ENCODE data around the gene ITGB5.

Gene ITGB5

DNA sequence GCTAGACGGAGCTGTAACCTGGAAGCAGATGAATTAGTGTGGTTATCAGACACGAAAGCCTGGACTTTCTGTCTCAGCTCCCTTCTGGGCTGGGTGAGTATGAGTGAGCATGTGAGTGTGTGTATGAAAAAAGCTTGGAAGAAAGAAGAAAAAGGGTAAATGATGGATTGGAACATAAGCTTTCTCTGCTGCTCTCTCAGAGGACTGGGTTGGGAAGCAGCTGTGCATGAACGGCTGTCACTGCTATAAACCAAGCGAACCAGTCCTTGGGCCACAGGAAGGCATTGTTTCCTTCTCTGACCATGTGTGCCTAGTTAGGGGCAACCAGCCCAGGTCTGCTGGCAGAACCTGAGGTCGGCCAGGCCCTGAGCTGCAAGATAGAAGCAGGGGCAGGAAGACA, 119.9 kb downstream of the ITGB5 start:
- Histone ChIP-seq H3K9me3 (ENCODE audit: insufficient read depth, low read length) (no peaks in the 10 kb centered on the region), H4K20me1 (ENCODE audit: insufficient read depth, low read length) (no peaks in the 10 kb centered on the region), H3K4me3 (ENCODE audit: low read length) (no peak overlapping the region), H3K4me2 (ENCODE audit: low read length) (no peak overlapping the region), H3K27ac (ENCODE audit: low read length) (no peak overlapping the region), H3K36me3 (replicated peaks; ENCODE audit: low read depth, low read length) (no peaks in the 10 kb centered on the region), H2AFZ (ENCODE audit: low read depth, low read length) (no peak overlapping the region), H3K27me3 (ENCODE audit: low read depth, low read length) (no peaks in the 10 kb centered on the region; the same call in 1 of the 2 replicates), H3K79me2 (ENCODE audit: low read length) (no peaks in the 10 kb centered on the region), H3K4me1 (ENCODE audit: low read length) (peaks cover 11% of the 10 kb centered on the region), H3K9ac (ENCODE audit: low read length) (no peak overlapping the region)
- no peak for TF ChIP-seq EZH2phosphoT487 (IDR thresholded peaks at IDR 0.05; ENCODE audit: low read depth)
- TF ChIP-seq CTCF (IDR thresholded peaks at IDR 0.05; ENCODE audit: low read depth, low read length) = no peak

GRCh38 chr3:124766113-124767095, 120.8 kb downstream of the ITGB5 start:
- TF ChIP-seq CTCF (IDR thresholded peaks at IDR 0.05; ENCODE audit: low read depth, low read length) (no peak), EZH2phosphoT487 (IDR thresholded peaks at IDR 0.05; ENCODE audit: low read depth) (no peak)
- Histone ChIP-seq H3K4me1 (ENCODE audit: low read length) (peaks cover 19% of the 10 kb centered on the region), H3K9ac (ENCODE audit: low read length) (no peak overlapping the region), H4K20me1 (ENCODE audit: insufficient read depth, low read length) (no peaks in the 10 kb centered on the region), H3K79me2 (ENCODE audit: low read length) (no peaks in the 10 kb centered on the region), H3K4me3 (ENCODE audit: low read length) (no peak overlapping the region), H3K9me3 (ENCODE audit: insufficient read depth, low read length) (no peaks in the 10 kb centered on the region), H3K36me3 (replicated peaks; ENCODE audit: low read depth, low read length) (no peaks in the 10 kb centered on the region), H3K27ac (ENCODE audit: low read length) (no peak overlapping the region), H3K27me3 (ENCODE audit: low read depth, low read length) (no peaks in the 10 kb centered on the region; the same call in 1 of the 2 replicates), H2AFZ (ENCODE audit: low read depth, low read length) (no peak overlapping the region), H3K4me2 (ENCODE audit: low read length) (no peak overlapping the region)

DNA sequence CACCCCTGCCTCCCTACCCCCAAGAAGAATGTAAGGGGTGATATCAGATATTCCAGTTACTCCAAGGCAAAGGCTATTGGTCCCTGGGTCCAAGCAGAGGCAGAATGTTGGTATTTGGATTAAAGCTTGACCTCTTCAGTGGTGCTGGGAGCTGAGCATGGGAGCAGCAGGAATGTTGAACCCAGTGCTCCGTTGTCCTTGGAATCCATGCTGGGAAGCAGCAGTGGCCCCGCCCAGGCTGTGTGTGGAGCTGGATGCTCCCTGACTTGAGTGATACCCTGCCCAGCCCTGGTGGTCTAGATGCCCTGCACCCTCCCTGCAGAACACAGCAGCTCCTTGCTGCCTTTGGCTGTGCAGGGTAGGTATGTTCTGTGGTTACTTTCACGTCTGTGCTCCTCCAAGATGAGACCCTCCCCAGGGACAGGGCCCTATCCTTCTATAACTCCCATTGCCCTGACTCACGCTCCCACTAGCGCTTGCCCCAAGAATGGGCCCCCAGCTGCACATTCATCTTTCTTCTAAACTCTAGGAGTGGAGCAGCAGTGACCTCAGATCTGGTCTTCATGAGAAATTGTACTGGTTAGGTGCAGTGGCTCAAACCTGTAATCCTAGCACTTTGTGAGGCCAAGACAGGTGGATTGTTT, 121.8 kb downstream of the ITGB5 start:
- Histone ChIP-seq H3K9me3 (ENCODE audit: insufficient read depth, low read length) (no peaks in the 10 kb centered on the region), H3K27me3 (ENCODE audit: low read depth, low read length) (no peaks in the 10 kb centered on the region; the same call in 1 of the 2 replicates), H4K20me1 (ENCODE audit: insufficient read depth, low read length) (no peaks in the 10 kb centered on the region), H3K4me1 (ENCODE audit: low read length) (peaks cover 18% of the 10 kb centered on the region), H3K79me2 (ENCODE audit: low read length) (no peaks in the 10 kb centered on the region), H3K4me3 (ENCODE audit: low read length) (no peak overlapping the region), H2AFZ (ENCODE audit: low read depth, low read length) (no peak overlapping the region), H3K36me3 (replicated peaks; ENCODE audit: low read depth, low read length) (no peaks in the 10 kb centered on the region), H3K9ac (ENCODE audit: low read length) (no peak overlapping the region), H3K27ac (ENCODE audit: low read length) (no peak overlapping the region), H3K4me2 (ENCODE audit: low read length) (no peak overlapping the region)
- TF ChIP-seq EZH2phosphoT487 (IDR thresholded peaks at IDR 0.05; ENCODE audit: low read depth) (no peak), CTCF (IDR thresholded peaks at IDR 0.05; ENCODE audit: low read depth, low read length) (no peak)

GRCh38 chr3:124764746-124765145, 122.4 kb downstream of the ITGB5 start:
- Histone ChIP-seq H3K4me3 (ENCODE audit: low read length) (no peak overlapping the region), H4K20me1 (ENCODE audit: insufficient read depth, low read length) (no peaks in the 10 kb centered on the region), H2AFZ (ENCODE audit: low read depth, low read length) (no peak overlapping the region), H3K27me3 (ENCODE audit: low read depth, low read length) (no peaks in the 10 kb centered on the region; the same call in 1 of the 2 replicates), H3K9ac (ENCODE audit: low read length) (no peak overlapping the region), H3K36me3 (replicated peaks; ENCODE audit: low read depth, low read length) (no peaks in the 10 kb centered on the region), H3K9me3 (ENCODE audit: insufficient read depth, low read length) (no peaks in the 10 kb centered on the region), H3K4me2 (ENCODE audit: low read length) (no peak overlapping the region), H3K4me1 (ENCODE audit: low read length) (peaks cover 18% of the 10 kb centered on the region), H3K27ac (ENCODE audit: low read length) (no peak overlapping the region), H3K79me2 (ENCODE audit: low read length) (no peaks in the 10 kb centered on the region)
- TF ChIP-seq EZH2phosphoT487 (IDR thresholded peaks at IDR 0.05; ENCODE audit: low read depth) (no peak), CTCF (IDR thresholded peaks at IDR 0.05; ENCODE audit: low read depth, low read length) (no peak)
